T-cell (primary cell): ENCODE results near the gene ANO3. TPM values are rescaled to one million over a fixed set of nuclear protein-coding genes. Genes with fewer than 3 reads are reported as not detected.

ENCODE experiments used
- ATAC-seq, 4 experiments: fragments of 200-7000 bp in 3 of 4; fragments of 150-1000 bp in 1 of 4; cut with Tn5 transposase; replicated peaks in 1 of 4; 1 replicate in 3 of 4; 2 replicates in 1 of 4; pipeline ENCODE4 v1.10.0; 2021; ENCODE audit warnings: moderate library complexity in 3 of 4, mild to moderate bottlenecking in 2 of 4, moderate number of reproducible peaks in 1 of 4
- CTCF ChIA-PET, 2 donors: fragments of 300-600 bp; sonication (Branson Sonifier 250); formaldehyde crosslinking; loops; one replicate each; lab custom pipeline; 2022; ENCODE audit warnings: antibody characterized with exemption in 2 of 2; lab: Charles Lee
- POLR2A ChIA-PET, 2 donors: fragments of 300-600 bp; sonication (Branson Sonifier 250); formaldehyde crosslinking; loops; one replicate each; lab custom pipeline; 2022; ENCODE audit warnings: antibody characterized with exemption in 2 of 2; lab: Charles Lee
- DNase-seq, 35 experiments: peaks; one replicate each; pipeline versions ENCODE4 v3.0.0 to v3.0.0-alpha.2; 2013 to 2023
- H3K27ac ChIP-seq: one replicate; pipeline ENCODE4 v1.5.1; 2013; ENCODE audit warnings: low read length
- H3K27me3 ChIP-seq, 2 experiments: replicated peaks in 1 of 2; 1 replicate in 1 of 2; 2 replicates in 1 of 2; pipeline versions ENCODE4 v1.6.1 to v1.7.0; 2013; ENCODE audit warnings: low read length in 1 of 2, mixed read lengths in 1 of 2; ENCODE audit not compliant: control insufficient read depth in 2 of 2, insufficient read depth in 2 of 2; ENCODE audit errors: extremely low read depth in 1 of 2
- H3K36me3 ChIP-seq, 2 donors: 1 replicate in 1 of 2; 2 replicates in 1 of 2; pipeline versions ENCODE4 v1.6.1 to v1.7.0; 2013; ENCODE audit warnings: low read length in 1 of 2; ENCODE audit not compliant: control insufficient read depth in 2 of 2, insufficient read depth in 1 of 2; ENCODE audit errors: extremely low read depth in 1 of 2
- H3K4me1 ChIP-seq, 2 experiments: 1 replicate in 1 of 2; 2 replicates in 1 of 2; pipeline versions ENCODE4 v1.6.1 to v1.7.0; 2013; ENCODE audit warnings: low read length in 2 of 2, mixed read lengths in 1 of 2; ENCODE audit not compliant: insufficient read depth in 2 of 2, control insufficient read depth in 1 of 2; ENCODE audit errors: extremely low read depth in 1 of 2
- H3K4me3 ChIP-seq, 2 donors: 1 replicate in 1 of 2; 2 replicates in 1 of 2; pipeline versions ENCODE4 v1.5.1 to v1.7.0; 2013; ENCODE audit warnings: mild to moderate bottlenecking in 2 of 2, low read length in 1 of 2, moderate library complexity in 1 of 2; ENCODE audit not compliant: control insufficient read depth in 1 of 2; ENCODE audit errors: extremely low read depth in 1 of 2
- H3K9me3 ChIP-seq: 2 replicates; pipeline ENCODE4 v1.7.0; 2013
- H3K27ac Mint-ChIP-seq, 2 donors: one replicate each; pipeline ENCODE4 v1.8.0; 2020 to 2021; ENCODE audit warnings: mild to moderate bottlenecking in 2 of 2, mixed read lengths in 2 of 2
- H3K27me3 Mint-ChIP-seq, 2 donors: one replicate each; pipeline ENCODE4 v1.8.0; 2021 to 2022; ENCODE audit warnings: mixed read lengths in 2 of 2
- H3K36me3 Mint-ChIP-seq: one replicate; pipeline ENCODE4 v1.8.0; 2021; ENCODE audit warnings: mixed read lengths
- H3K4me1 Mint-ChIP-seq, 3 donors: one replicate each; pipeline ENCODE4 v1.8.0; 2020 to 2022; ENCODE audit warnings: mixed read lengths in 3 of 3, mild to moderate bottlenecking in 1 of 3
- H3K4me3 Mint-ChIP-seq, 3 donors: one replicate each; pipeline ENCODE4 v1.8.0; 2020 to 2022; ENCODE audit warnings: mild to moderate bottlenecking in 3 of 3, mixed read lengths in 3 of 3, moderate library complexity in 3 of 3
- H3K9me3 Mint-ChIP-seq, 3 donors: one replicate each; pipeline ENCODE4 v1.8.0; 2020 to 2022; ENCODE audit warnings: mixed read lengths in 3 of 3
- WGBS: methylation state at CpG from one replicate; pipeline ENCODE4 v1.1.5; 2013; ENCODE audit warnings: missing lambda C conversion rate; ENCODE audit not compliant: insufficient coverage; 5-methylcytosine and 5-hydroxymethylcytosine counted together
- total RNA-seq, 35 experiments: library from RNA in 6 of 35; stranded (reverse) in 6 of 35; fragments of 120-200 nt in 1 of 35; gene quantifications; one replicate each; pipeline versions ENCODE4 v1.2.1 to v1.2.4 and lab custom pipeline; 2013 to 2026

The ANO3 gene
- total RNA-seq, 5 donors from 2014 or later (not counting 1 experiment from before 2014, with no cell fraction given): not detected

- H3K4me3 Mint-ChIP-seq: no peak overlapping the region
- no peak overlapping the region for H3K4me3 ChIP-seq
- no peaks in the 10 kb centered on the region for H3K4me1 ChIP-seq
- DNase-seq (no peak), ATAC-seq (no peak)
- no CpG with 5 or more reads among the region's 12 CpGs for WGBS
- H3K27me3 Mint-ChIP-seq: no peaks in the 10 kb centered on the region
- no peak overlapping the region for H3K27ac Mint-ChIP-seq
- H3K36me3 ChIP-seq: no peaks in the 10 kb centered on the region
- no peaks in the 10 kb centered on the region for H3K36me3 Mint-ChIP-seq
- no peak overlapping the region for H3K27ac ChIP-seq
- no peaks in the 10 kb centered on the region for H3K4me1 Mint-ChIP-seq
- ChIA-PET CTCF (no interaction called here), POLR2A (no interaction called here)
- peaks cover 0 to 6% (median 0%) of the 10 kb centered on the region in 3 donors for H3K9me3 Mint-ChIP-seq
- no peaks in the 10 kb centered on the region for H3K27me3 ChIP-seq
- no peaks in the 10 kb centered on the region for H3K9me3 ChIP-seq
These were observed 191.1 kb downstream of the ANO3 start for GRCh38 chr11:26522912-26523610.

- Mint-ChIP-seq H3K4me1 (no peaks in the 10 kb centered on the region), H3K27me3 (no peaks in the 10 kb centered on the region), H3K36me3 (no peaks in the 10 kb centered on the region), H3K4me3 (no peak overlapping the region), H3K27ac (no peak overlapping the region), H3K9me3 (peaks cover 0 to 3% (median 0%) of the 10 kb centered on the region in 3 donors)
- H3K4me1 ChIP-seq: no peaks in the 10 kb centered on the region
- DNase-seq: no peak
- no peak overlapping the region for H3K4me3 ChIP-seq
- H3K27me3 ChIP-seq: no peaks in the 10 kb centered on the region
- CTCF ChIA-PET: interaction anchor here in 1 of 2 donors (0.6 kb wide), 1 partner anchor 17 kb away, joined by 3 read pairs; no protein-coding TSS in a partner anchor
- no CpG with 5 or more reads among the region's 1 CpG for WGBS
- ATAC-seq: no peak
- no peaks in the 10 kb centered on the region for H3K36me3 ChIP-seq
- no peaks in the 10 kb centered on the region for H3K9me3 ChIP-seq
- POLR2A ChIA-PET: no interaction called here
- H3K27ac ChIP-seq: no peak overlapping the region
These were observed 195.8 kb downstream of the ANO3 start for GRCh38 chr11:26527685-26528084.

GRCh38 chr11:26537341-26537740, 205.4 kb downstream of the ANO3 start:
- H3K36me3 Mint-ChIP-seq: no peaks in the 10 kb centered on the region
- WGBS: 90% methylated on average over 2 of the region's 4 CpGs
- no peak overlapping the region for H3K27ac Mint-ChIP-seq
- DNase-seq: no peak
- no peak for ATAC-seq
- Histone ChIP-seq H3K4me3 (no peak overlapping the region), H3K4me1 (no peaks in the 10 kb centered on the region), H3K27me3 (no peaks in the 10 kb centered on the region), H3K9me3 (no peaks in the 10 kb centered on the region), H3K36me3 (no peaks in the 10 kb centered on the region), H3K27ac (no peak overlapping the region)
- H3K4me1 Mint-ChIP-seq: no peaks in the 10 kb centered on the region
- POLR2A ChIA-PET: no interaction called here
- no peaks in the 10 kb centered on the region for H3K27me3 Mint-ChIP-seq
- peaks cover 9 to 21% (median 14%) of the 10 kb centered on the region in 3 donors for H3K9me3 Mint-ChIP-seq
- no peak overlapping the region for H3K4me3 Mint-ChIP-seq
- CTCF ChIA-PET: no interaction called here

GRCh38 chr11:26539517-26539916, 207.6 kb downstream of the ANO3 start:
- Histone ChIP-seq H3K4me1 (no peaks in the 10 kb centered on the region), H3K36me3 (no peaks in the 10 kb centered on the region), H3K9me3 (no peaks in the 10 kb centered on the region), H3K27me3 (no peaks in the 10 kb centered on the region), H3K4me3 (no peak overlapping the region), H3K27ac (no peak overlapping the region)
- Mint-ChIP-seq H3K9me3 (peaks cover 8 to 29% (median 18%) of the 10 kb centered on the region in 3 donors), H3K36me3 (no peaks in the 10 kb centered on the region), H3K27me3 (no peaks in the 10 kb centered on the region), H3K27ac (no peak overlapping the region), H3K4me1 (no peaks in the 10 kb centered on the region), H3K4me3 (no peak overlapping the region)
- CTCF ChIA-PET: no interaction called here
- POLR2A ChIA-PET: no interaction called here
- ATAC-seq (no peak), DNase-seq (no peak)
- no CpG with 5 or more reads among the region's 3 CpGs for WGBS

DNA sequence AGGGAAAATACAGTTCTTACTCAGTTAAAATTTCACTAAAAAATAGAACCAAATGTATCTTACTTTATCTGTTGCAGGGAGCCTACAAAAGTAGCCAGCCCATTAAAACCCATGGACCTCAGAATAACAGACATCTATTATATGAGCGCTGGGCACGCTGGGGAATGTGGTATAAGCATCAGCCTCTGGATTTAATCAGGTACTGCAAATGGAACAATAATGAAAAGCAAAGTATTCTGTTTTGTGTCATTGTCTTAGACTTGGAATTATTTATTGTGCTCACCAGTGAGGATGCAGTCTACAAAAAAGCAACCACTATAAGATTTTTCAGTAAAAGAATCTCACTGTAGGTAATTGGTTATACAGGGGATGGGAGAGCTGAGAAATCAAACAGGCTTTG, 209.9 kb downstream of the ANO3 start:
- ChIA-PET CTCF (no interaction called here), POLR2A (interaction anchor here in 1 of 2 donors (0.7 kb wide), 1 partner anchor 11 kb away, joined by 3 read pairs; no protein-coding TSS in a partner anchor)

GRCh38 chr11:26549176-26549575, 217.2 kb downstream of the ANO3 start:
- Mint-ChIP-seq H3K27ac (no peak overlapping the region), H3K36me3 (no peaks in the 10 kb centered on the region), H3K27me3 (no peaks in the 10 kb centered on the region), H3K4me1 (no peaks in the 10 kb centered on the region), H3K9me3 (peaks cover 5 to 18% (median 10%) of the 10 kb centered on the region in 3 donors), H3K4me3 (no peak overlapping the region)
- WGBS: no CpG with 5 or more reads among the region's 2 CpGs
- H3K4me3 ChIP-seq: no peak overlapping the region
- ATAC-seq (no peak), DNase-seq (no peak)
- no peaks in the 10 kb centered on the region for H3K27me3 ChIP-seq
- POLR2A ChIA-PET: no interaction called here
- no peaks in the 10 kb centered on the region for H3K36me3 ChIP-seq
- CTCF ChIA-PET: no interaction called here
- no peak overlapping the region for H3K27ac ChIP-seq
- no peaks in the 10 kb centered on the region for H3K9me3 ChIP-seq
- no peaks in the 10 kb centered on the region for H3K4me1 ChIP-seq

More for the DNA sequence above, 209.9 kb downstream of the ANO3 start:
- H3K27ac ChIP-seq: no peak overlapping the region
- H3K27ac Mint-ChIP-seq: no peak overlapping the region
- H3K36me3 Mint-ChIP-seq: no peaks in the 10 kb centered on the region
- H3K4me1 Mint-ChIP-seq: no peaks in the 10 kb centered on the region
- H3K36me3 ChIP-seq: no peaks in the 10 kb centered on the region
- ATAC-seq (no peak), DNase-seq (no peak)
- WGBS: no CpG with 5 or more reads among the region's 2 CpGs
- H3K4me1 ChIP-seq: no peaks in the 10 kb centered on the region
- no peaks in the 10 kb centered on the region for H3K27me3 Mint-ChIP-seq
- peaks cover 16 to 29% (median 18%) of the 10 kb centered on the region in 3 donors for H3K9me3 Mint-ChIP-seq
- H3K27me3 ChIP-seq: no peaks in the 10 kb centered on the region
- H3K9me3 ChIP-seq: no peaks in the 10 kb centered on the region
- no peak overlapping the region for H3K4me3 Mint-ChIP-seq
- H3K4me3 ChIP-seq: no peak overlapping the region
